Measurements from ENCODE around the gene SLC38A8. TPM values are rescaled to one million over a fixed set of nuclear protein-coding genes. Genes with fewer than 3 reads are reported as not detected.

SLC38A8 gene
- total RNA-seq, 2 donors from 2014 or later = not detected

DNA sequence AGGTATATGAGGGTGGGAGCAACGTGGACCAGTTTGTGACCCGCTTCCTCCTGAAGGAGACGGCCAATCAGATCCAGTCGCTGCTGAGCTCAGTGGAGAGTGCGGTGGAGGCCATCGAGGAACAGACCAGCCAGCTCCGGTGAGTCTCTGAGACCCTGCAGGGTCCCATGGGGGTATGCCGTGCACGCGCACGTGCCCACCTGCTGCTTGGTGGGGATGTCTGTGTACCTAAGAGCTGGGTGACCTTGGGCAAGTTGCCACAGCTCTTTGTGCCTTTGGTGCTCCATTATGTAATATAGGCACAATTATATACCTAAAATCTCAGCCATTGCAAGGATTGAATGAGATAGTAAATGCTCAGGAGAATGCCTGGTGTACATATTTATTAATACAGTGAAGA lies 52.1 kb downstream of the SLC38A8 start:
- intact Hi-C loops (cut with DNase I, micrococcal nuclease) = no loop called here
- DNase-seq (no peak), ATAC-seq (no peak)

DNA sequence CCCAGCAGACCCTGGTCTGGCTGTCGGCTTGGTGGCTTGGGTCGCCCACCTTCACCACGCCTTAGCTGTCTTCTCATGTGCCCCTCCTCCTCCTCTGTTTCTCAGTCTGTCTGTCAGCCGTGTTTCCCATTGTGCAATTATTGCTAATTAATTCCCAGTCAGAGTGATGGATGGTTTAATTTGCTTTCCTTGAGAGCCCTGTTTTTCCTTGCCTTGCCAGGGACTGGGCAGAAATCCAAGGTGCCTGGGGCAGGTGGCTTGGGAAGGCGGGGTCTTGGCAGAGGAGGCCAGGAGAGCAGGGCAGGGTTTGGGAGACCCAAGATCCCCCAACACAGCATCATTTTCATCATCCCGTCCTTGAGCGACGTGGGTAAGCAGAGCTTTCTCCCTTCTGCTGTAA lies 53.3 kb downstream of the SLC38A8 start:
- DNase-seq (no peak), ATAC-seq (no peak)
- intact Hi-C loops (cut with DNase I, micrococcal nuclease) = no loop called here

DNA sequence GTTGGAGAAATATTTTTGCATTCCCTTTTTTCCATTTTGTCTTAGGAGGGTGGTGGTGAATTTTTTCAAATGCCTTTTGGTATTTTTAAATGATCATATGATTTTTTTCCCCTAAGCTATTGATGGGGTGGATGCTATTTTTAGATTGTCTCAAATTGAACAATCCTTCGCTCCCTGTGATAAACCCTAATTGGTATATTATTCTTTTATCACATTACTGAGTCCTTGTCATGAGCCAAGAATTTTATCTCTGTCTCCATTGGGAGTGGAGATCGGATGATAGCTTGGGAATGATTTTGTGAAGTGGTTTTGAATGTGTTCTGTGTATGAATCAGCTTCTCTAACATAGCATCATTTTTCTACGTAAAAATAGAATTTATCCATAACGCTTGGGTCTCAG lies 59.1 kb downstream of the SLC38A8 start:
- intact Hi-C loops (cut with DNase I, micrococcal nuclease) = no loop called here
- no peak for DNase-seq
- ATAC-seq = no peak

DNA sequence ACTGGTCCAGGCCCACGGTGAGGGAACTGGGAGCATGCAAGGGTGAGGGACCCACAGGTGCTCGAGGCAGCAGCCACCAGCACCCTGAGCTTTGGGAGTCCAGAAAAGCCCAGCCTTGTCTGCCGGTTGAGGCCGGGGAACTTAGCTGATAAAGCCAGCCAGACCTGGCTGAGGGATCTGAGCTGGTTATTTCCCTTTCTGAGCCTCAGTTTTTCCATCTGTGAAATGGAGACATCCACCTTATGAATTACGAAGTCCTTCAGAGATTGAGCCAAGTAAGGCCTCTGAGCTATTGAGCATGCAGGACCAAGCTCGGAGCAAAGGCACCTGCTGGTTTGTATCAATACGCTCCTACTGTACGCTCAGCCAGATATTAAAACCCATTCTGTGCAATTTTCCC lies 60.8 kb downstream of the SLC38A8 start:
- no peak for DNase-seq
- no peak for ATAC-seq
- intact Hi-C loops (cut with DNase I, micrococcal nuclease) = no loop called here

DNA sequence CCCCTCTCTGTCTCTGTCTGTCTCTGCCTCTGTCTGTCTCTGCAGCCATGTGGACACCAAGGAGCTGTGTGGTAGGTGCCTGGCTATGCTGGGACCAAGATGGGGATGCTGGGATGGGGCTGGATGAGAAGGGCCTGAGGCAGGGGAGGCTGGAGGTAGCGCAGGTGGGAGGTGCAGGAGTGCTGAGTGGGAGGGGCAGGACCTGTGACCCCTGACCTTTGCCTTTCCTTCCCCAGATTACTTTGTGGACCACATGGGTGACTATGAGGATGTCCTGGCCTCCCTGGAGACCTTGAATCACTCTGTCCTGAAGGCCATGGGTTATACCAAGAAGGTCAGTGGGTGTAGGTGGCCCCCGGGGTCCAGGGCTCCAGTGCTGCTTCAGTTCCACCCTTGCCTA lies 61.8 kb downstream of the SLC38A8 start:
- intact Hi-C loops (cut with DNase I, micrococcal nuclease) = no loop called here
- ATAC-seq = no peak
- DNase-seq = no peak

DNA sequence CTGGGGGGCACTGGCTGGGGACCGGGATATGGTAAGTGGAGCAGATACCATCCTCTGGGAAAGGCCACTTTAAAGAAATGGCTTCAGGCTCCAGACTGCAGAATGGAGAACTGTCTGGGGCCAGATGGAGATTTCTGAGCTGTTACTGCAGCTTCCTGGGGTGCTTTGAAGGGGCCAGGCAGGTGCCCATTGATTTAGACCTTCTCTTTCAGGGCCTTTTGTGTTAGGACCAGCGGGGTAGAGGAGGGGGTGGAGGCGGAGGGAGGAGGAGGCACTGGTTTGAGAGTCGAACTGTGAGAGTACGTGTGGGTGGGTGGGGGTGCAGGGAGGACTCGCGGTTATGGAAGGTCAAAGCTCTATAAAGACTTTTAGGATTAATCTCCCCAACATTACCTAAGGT lies 63.2 kb downstream of the SLC38A8 start:
- intact Hi-C loops (cut with DNase I, micrococcal nuclease) = loop anchor here in 1 of 2 donors (10.0 kb wide), 1 partner anchor 75 kb away; no protein-coding TSS in a partner anchor
- ATAC-seq (no peak), DNase-seq (no peak)

DNA sequence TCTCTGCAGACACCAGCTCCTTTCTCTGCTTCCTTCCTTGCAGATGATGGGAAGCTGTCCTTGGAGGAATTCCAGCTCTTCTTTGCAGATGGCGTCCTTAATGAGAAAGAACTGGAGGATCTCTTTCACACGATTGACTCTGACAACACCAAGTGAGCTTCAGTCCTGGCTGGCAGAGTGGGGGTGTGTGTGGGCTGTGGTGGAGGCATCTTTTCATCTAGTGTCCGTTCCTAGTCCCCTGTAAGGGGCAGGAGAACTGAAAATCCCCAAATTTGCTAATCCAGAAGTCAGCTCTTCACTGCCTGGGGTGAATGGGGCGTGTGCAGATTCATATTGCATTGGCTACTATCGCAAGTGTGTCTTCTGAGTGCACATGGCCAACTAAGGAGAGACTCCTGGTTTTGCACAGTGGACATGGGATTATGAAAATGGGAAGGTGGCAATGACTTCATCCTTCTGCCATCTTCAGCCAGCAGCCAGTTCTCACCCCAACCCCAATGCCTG lies 64.1 kb downstream of the SLC38A8 start:
- intact Hi-C loops (cut with DNase I, micrococcal nuclease) = loop anchor here in 1 of 2 donors (10.0 kb wide), 1 partner anchor 76 kb away; no protein-coding TSS in a partner anchor

DNA sequence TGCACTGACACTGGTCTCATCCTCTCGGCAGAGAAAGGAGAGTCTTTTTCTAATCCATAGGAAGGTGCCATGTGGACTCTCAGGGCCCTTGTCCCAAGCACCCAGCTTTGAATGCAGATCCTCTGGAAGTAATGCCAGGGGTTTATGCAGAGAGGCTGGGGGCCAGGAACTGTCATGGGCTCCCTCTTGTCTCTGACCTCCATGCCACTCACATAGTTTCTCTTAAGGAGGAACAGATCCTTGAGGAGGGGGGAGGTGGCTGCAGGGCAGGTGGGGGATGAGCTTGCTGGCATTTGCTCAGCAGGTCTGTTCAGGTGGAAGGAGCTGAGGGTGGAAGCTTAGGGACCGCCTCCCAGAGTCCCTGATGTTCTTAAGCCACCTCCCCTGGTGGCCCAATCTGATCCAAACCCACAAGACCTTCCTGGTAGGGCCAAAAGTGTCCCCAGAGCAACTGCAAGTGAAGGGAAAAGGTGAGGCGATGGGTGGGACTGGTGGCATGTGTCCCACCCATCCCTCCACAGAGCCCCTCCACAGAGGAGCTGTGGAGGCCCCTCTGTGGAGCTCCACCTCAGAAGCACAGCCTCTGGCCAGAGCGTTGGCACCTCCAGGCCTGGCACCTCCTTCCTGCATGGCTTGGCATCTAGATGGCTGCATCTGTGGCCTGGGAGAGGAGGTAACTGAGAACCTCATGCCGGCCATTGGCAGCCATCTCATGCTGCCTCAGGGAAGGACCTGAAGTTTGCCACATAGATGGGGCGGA lies 65.4 kb downstream of the SLC38A8 start:
- intact Hi-C loops (cut with DNase I, micrococcal nuclease) = loop anchor here in 1 of 2 donors (10.0 kb wide), 1 partner anchor 78 kb away; no protein-coding TSS in a partner anchor
- ATAC-seq (no peak), DNase-seq (no peak)

More for the DNA sequence above, 64.1 kb downstream of the SLC38A8 start:
- DNase-seq = no peak
- no peak for ATAC-seq

DNA sequence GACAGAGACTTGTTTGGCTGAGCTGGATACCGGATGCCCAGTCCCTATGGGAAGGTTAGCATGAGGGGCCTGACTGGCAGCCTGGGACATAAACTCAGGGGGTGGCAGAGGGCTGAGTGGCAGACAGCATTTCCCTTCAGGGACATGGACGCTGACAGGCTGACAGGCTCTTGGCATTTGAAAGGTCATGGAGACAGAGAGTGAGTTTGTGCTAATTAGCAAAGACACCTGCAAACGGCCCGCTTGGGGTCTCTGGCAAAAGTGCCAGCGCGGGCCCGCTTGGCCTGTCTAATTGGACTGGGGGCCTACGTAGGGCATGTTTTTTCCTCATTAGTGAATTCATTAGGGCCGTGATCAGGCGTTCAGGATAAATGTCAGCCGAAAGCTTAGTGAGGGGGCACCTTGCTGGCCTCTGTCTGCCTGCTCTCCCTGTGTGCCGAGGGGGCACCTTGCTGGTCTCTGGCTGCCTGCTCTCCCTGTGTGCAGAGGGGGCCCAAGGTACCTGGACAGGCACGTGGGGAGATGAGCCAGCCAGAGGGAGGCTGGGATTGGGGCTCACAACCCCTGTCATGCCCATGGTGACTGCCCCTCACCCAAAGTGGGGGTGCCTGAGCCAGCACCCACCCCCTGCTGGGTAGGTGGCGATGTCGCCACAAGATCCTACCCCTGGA lies 66.9 kb downstream of the SLC38A8 start:
- DNase-seq (no peak), ATAC-seq (no peak)
- intact Hi-C loops (cut with DNase I, micrococcal nuclease) = loop anchor here in 1 of 2 donors (10.0 kb wide), 1 partner anchor 79 kb away; no protein-coding TSS in a partner anchor

DNA sequence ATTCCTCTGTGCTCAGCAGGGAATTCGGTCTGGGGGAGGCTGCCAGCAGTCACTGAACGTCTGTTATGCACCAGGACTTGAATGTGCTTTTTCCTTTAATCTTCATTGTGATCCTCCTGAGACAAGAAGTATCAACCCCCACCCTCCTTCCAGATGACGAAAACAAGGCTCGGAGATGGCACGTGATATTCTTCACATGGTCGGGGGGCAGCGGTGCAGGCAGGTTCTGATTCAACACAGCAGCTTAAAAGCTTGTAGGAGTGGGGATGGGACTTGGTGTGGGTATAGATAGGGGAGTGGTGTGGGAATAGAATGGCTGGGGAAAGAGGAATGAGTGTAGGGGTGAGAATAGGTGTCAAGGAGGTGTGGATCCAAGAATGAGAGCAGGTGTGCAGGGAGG lies 68.1 kb downstream of the SLC38A8 start:
- intact Hi-C loops (cut with DNase I, micrococcal nuclease) = loop anchor here in 1 of 2 donors (10.0 kb wide), 1 partner anchor 80 kb away; no protein-coding TSS in a partner anchor
- no peak for DNase-seq

DNA sequence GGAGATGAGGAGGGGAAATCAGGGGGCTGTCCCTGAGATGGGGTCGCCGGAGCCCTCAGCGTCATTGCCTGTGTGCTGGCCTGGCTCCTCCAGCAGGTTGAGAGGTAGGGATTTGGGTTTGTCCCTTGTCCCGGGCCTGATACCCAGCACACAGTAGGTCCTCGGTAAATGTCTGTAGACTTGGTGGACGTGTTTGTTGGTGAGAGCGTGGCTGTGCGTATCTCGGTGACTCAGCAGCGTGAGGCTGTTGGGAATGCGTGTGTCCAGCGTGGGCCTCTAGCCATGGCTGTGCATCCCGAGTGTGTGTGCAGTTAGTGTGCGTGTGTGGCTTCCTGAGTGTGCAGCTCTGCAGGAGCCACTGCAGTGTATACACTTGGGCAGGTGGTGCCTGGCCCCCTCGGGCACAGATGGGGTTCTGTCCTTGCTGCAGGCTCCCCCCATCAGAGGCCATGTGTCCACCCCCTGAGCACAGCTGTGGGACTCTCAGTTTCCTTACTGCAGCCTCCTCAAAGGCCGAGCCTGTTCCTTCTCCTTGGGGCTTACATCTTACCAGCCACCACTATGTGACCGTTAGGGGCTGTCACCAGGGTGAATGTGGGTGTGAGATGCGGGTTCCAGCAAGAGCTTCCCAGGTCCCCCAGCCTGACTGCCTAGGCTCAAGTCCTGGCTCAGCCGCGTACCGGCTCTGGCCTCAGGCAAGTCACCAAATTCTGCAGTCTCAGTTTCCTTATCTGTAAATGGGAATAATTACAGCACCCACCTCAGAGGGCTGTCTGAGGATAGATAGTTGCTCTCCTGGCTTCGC lies 68.8 kb downstream of the SLC38A8 start:
- DNase-seq (no peak), ATAC-seq (no peak)
- intact Hi-C loops (cut with DNase I, micrococcal nuclease) = loop anchor here in 1 of 2 donors (10.0 kb wide), 1 partner anchor 81 kb away; no protein-coding TSS in a partner anchor

More for the DNA sequence above, 68.1 kb downstream of the SLC38A8 start:
- ATAC-seq = no peak

DNA sequence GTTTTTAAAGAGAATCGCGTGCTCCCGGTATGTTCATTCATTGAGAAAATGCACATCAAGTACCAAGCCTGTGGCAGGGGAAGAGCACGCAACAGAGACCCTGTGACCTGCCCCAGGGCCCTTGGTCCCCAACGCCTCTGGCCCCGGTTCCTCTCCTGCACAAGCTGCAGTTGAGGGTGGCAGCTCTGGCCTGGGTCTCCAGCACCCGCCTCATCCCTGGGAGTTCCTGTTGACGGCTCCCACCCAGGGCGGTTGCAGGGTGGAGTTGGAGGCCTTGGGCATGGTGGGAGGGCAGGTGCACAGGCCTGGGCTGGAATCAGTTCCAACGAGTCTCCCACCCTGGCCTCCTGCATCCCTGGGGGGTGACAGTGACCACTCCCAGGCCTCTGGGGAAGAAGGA lies 69.5 kb downstream of the SLC38A8 start:
- ATAC-seq = no peak
- no peak for DNase-seq
- intact Hi-C loops (cut with DNase I, micrococcal nuclease) = loop anchor here in 1 of 2 donors (10.0 kb wide), 1 partner anchor 82 kb away; no protein-coding TSS in a partner anchor

DNA sequence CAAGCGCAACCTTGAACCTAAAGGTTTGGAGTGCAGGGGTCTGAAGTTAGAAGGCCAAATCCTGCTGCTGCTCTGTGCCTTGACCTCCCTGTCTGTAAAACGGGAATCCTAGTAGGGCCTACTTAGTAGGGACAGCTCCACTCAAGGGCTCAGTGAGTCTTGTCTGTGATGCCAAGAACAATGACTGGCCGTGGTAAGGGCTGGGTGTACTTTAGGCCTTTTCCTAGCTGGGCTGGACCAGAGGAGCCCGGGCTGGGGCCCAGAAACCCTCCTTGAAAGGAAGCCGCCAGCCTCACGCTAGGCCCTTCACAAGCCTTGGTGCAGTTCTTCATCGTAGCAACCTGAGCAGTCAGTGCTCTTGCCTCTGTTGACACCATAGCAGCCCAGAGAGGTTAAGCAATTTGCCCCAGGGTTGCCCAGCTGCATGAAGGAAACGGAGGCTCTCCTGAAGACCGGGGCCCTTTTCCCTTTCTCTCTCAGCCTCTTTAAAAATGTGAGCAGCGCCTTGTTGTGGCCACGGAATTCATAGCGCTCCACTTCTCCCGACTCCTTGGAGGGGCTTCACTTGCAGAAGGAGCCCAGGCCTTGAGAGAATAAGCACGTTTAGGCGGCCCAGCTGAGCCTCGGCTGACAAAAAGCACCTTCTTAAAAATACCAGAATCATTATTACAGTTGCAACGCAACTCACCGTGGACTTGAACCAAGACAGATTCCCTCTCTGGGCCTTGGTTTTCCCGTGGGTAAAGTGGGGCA lies 70.2 kb downstream of the SLC38A8 start:
- ATAC-seq (no peak), DNase-seq (no peak)
- intact Hi-C loops (cut with DNase I, micrococcal nuclease) = loop anchor here in 1 of 2 donors (10.0 kb wide), 1 partner anchor 82 kb away; no protein-coding TSS in a partner anchor

DNA sequence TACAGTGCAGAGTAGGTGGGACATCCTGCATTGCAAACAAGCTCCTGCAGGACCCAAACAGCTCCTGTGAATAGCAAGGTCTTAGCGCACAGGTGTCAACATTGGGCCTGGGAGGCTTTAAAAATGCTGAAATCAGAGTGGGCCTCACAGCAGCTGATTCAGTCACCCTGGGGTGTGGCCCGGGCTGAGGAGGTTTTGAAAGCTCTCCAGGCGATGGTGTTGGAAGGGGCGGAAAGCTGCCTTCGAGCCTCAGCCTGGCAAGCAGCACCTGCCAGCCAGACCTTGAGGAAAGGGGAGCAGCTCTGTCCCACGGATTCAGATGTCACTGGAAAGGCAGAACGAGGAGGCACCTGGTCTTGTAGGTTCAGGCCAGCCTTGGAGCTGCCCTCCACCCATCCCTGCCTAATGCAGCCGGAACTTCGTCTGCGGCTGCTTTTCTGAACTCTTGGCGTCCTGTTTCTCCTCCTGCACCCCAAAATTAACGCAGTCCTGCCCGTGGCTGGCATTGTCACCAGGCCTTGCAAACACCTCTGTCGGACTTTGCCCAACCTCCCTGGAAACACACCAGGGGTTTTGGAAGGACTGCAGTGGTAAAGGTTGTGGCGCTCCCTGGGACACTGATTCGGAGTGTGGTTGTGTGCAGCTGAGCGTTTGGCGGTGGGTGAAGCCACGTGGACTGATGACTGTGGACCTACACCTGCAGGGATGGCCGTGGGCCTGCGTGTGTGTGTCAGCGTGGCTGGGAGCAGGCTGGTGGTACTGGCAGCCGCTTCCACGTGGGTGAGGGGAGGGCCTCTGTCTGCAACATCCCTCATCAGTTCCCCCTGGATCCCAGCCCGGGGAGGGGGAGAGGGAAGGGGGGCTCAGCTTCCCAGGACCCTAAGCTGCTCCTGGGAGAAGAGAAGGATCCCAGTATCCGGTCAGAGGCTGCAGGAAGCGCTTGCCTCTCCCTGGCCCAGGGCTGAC lies 71.1 kb downstream of the SLC38A8 start:
- intact Hi-C loops (cut with DNase I, micrococcal nuclease) = loop anchor here in 1 of 2 donors (10.0 kb wide), 1 partner anchor 83 kb away; no protein-coding TSS in a partner anchor
- no peak for DNase-seq

DNA sequence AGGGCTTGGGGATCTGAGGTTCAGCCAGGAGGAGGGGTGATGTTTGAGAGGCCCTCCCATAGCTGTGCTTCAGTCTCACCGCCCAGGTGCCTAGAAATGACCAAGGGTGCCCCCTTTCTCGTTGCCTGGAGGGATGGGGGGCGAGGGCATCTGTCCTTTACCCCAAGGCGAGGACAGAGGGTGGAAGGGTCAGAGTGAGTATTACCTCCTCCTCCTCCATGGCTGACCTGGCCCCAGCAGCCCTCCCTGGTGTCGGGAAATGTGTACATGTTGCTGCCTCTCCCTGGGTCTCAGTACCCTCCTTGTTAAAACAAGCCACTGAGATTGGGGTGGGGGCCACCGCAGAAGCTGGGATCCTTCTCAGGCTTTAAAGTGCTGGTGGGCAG lies 72.2 kb downstream of the SLC38A8 start:
- no peak for ATAC-seq
- DNase-seq = no peak
- intact Hi-C loops (cut with DNase I, micrococcal nuclease) = loop anchor here in 1 of 2 donors (10.0 kb wide), 1 partner anchor 84 kb away; no protein-coding TSS in a partner anchor

More for the DNA sequence above, 71.1 kb downstream of the SLC38A8 start:
- no peak for ATAC-seq

DNA sequence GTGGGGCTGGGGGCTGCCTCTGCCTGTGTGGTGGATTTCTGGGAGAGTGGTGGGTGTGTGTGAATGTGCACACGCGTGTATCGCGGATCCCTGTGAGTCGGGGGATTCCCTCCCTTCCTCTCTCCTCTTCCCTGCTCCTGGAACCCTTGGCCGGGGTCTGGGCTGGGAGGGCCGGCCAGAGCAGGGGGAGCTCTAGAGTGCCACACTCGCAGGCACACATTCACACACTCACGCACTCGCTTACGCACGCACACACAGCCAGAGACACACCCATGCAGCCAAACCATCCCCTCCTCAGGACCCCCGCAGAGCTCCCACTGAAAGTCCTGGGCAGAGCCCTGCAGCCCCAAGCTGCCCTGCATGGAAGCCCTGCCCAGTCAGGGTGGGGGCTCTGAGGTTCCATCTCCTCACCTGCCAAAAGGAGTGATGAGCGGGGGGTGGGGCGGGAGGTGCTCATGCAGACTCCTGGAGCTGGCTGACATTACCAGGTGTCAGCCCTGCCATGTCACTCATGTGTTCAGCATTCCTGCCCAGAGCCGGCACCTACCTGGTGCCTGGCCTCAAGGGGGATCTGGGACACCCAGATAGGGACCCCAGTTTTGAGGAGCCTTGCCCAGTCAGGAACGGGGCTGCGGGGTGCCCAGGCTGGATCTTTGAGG lies 72.7 kb downstream of the SLC38A8 start:
- ATAC-seq = no peak
- DNase-seq = no peak
- intact Hi-C loops (cut with DNase I, micrococcal nuclease) = loop anchor here (10.0 kb wide), 2 partner anchors 85 to 95 kb away; no protein-coding TSS in a partner anchor
